WERI-Rb-1 (cell line): ENCODE data around the gene SPTSSB.

Experiments used
- DNase-seq: peaks from one replicate; pipeline ENCODE4 v3.0.0-alpha.2; 2020
- H3K27ac ChIP-seq: fragments of 250-450 bp; sonication (Bioruptor Pico); 2 replicates; pipeline ENCODE4 v1.5.1; 2020; ENCODE audit warnings: mild to moderate bottlenecking, moderate library complexity
- H3K27me3 ChIP-seq: fragments of 250-450 bp; sonication (Bioruptor Pico); 2 replicates; pipeline ENCODE4 v1.5.1; 2021; ENCODE audit warnings: mild to moderate bottlenecking, low read depth, moderate library complexity; ENCODE audit not compliant: insufficient read depth, severe bottlenecking
- H3K36me3 ChIP-seq: fragments of 250-450 bp; sonication (Bioruptor Pico); 2 replicates; pipeline ENCODE4 v1.5.1; 2020; ENCODE audit warnings: mild to moderate bottlenecking, moderate library complexity
- H3K4me3 ChIP-seq: 2 replicates; pipeline ENCODE4 v1.5.1; 2011; ENCODE audit warnings: low read depth, mild to moderate bottlenecking, control low read depth, low read length
- H3K9me3 ChIP-seq: fragments of 250-450 bp; sonication (Bioruptor Pico); 2 replicates; pipeline ENCODE4 v1.5.1; 2021; ENCODE audit warnings: mild to moderate bottlenecking, moderate library complexity; ENCODE audit not compliant: severe bottlenecking
- TF ChIP-seq, protein P1 (sequence below): IDR thresholded peaks from 2 replicates; pipeline ENCODE4 v1.5.1; 2011; ENCODE audit warnings: low read depth, mild to moderate bottlenecking, control low read depth, inconsistent platforms, low read length

The SPTSSB gene

DNA sequence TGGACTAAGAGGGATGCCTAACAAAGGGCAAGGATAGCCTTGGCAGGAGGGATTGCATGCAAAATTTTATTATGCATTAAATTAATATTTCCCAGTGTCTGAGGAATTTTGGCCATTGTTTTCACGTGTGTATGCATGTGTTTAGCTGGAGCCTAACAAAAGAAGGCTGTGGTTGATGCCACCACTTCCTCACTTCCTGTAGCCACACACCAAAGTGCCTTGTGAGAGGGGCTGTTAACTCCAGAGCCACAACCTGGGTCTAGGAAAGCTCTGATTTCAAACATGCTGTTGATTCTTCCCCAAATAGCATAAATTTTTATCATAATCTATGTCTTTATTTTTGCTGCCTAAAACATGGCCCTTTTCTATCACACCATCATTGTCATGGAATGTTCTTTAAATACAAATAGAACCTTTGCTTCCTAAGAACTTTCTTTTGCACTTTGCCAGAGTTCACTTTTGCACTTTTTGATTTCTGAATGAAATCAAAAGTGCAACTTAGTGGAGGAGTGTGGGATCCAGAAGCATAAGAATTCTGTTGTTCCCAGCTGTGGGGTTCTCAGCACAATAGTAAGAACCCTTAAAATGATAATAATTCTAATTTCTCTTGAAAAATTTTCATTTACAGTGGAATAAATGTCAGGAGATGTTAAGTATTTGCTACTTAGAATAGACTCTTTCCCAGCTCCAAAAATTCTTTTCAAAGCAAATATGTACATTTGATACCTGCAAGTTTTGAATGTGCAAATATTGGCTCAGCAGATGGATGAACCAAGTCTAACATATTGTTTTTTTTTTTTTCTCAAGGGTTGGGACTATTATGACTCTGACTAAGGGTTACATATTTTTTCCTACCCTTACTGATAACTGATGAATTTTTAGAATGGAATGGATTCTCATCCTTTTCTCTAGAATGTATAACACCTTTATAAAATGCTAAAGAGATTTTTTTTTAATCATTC lies 35.6 kb upstream of the SPTSSB start:
- H3K27me3 ChIP-seq = no peaks in the 10 kb centered on the region
- no peaks in the 10 kb centered on the region for H3K36me3 ChIP-seq
- TF ChIP-seq, protein P1, sequence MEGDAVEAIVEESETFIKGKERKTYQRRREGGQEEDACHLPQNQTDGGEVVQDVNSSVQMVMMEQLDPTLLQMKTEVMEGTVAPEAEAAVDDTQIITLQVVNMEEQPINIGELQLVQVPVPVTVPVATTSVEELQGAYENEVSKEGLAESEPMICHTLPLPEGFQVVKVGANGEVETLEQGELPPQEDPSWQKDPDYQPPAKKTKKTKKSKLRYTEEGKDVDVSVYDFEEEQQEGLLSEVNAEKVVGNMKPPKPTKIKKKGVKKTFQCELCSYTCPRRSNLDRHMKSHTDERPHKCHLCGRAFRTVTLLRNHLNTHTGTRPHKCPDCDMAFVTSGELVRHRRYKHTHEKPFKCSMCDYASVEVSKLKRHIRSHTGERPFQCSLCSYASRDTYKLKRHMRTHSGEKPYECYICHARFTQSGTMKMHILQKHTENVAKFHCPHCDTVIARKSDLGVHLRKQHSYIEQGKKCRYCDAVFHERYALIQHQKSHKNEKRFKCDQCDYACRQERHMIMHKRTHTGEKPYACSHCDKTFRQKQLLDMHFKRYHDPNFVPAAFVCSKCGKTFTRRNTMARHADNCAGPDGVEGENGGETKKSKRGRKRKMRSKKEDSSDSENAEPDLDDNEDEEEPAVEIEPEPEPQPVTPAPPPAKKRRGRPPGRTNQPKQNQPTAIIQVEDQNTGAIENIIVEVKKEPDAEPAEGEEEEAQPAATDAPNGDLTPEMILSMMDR = no peak
- no peak for DNase-seq
- no peak overlapping the region for H3K27ac ChIP-seq
- no peak overlapping the region for H3K4me3 ChIP-seq
- no peaks in the 10 kb centered on the region for H3K9me3 ChIP-seq

DNA sequence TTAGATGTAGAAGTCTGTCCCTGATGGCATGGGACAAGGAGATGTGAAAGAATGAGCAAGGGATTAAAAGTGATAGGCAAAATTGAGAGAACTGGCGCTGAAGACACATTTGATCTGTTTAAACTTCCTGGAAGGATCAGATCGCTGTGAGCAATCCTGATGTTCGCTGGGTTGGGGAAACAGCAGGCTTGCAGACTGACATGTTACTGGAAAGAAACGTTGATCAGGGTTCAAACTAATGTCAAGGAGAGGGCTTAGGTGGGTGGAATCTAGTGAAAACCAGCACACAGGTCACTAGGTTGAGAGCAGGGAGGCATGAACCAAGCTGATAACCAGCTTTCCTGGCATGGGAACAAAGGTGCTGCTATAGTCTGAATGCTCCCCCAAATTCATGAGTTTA lies 34.5 kb upstream of the SPTSSB start:
- TF ChIP-seq, protein P1 = no peak
- no peak overlapping the region for H3K4me3 ChIP-seq
- DNase-seq = no peak
- H3K9me3 ChIP-seq = no peaks in the 10 kb centered on the region
- no peaks in the 10 kb centered on the region for H3K27me3 ChIP-seq
- no peak overlapping the region for H3K27ac ChIP-seq
- H3K36me3 ChIP-seq = no peaks in the 10 kb centered on the region

DNA sequence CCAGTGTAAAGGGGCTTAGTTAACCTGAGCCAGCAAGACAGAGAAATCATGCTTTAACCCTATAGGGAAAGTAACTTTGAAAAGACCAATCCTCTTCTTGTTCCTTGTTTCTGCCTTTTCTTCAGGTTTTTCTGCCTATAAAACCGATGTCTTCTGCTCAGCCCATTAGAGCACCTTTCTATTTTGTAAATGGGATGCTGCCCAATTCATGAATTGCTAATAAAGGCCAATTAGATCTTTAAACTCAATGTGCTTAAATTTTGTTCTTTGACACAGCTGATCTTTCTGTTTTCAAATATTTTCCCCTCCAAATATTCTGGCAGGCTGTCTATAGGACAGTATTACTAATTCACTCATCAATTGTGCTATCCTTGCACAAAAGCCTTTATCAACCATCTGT lies 33.8 kb upstream of the SPTSSB start:
- no peak overlapping the region for H3K27ac ChIP-seq
- TF ChIP-seq, protein P1 = no peak
- no peak for DNase-seq
- no peaks in the 10 kb centered on the region for H3K9me3 ChIP-seq
- no peaks in the 10 kb centered on the region for H3K27me3 ChIP-seq
- no peak overlapping the region for H3K4me3 ChIP-seq
- no peaks in the 10 kb centered on the region for H3K36me3 ChIP-seq

DNA sequence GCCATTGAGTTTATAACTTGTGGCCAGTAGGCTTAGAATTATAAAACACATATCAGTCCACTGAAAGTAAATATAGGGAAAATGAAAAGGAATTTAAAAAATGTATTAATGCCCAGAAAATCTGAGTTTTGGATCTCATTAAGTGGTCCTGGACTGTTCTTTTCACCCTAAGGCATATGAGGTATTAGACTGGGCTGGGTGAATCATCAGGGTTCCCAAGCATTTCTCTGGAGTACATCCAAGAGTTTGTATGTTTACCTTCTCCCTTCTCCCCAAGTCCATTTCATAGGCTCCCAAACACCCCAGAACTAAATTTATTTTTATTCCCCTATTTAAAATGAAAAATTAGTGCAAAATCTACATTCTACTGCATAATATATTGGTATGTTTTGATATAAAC lies 31.9 kb upstream of the SPTSSB start:
- Histone ChIP-seq H3K4me3 (no peak overlapping the region), H3K36me3 (no peaks in the 10 kb centered on the region), H3K9me3 (no peaks in the 10 kb centered on the region), H3K27me3 (no peaks in the 10 kb centered on the region), H3K27ac (no peak overlapping the region)
- DNase-seq = no peak
- TF ChIP-seq, protein P1 = no peak

DNA sequence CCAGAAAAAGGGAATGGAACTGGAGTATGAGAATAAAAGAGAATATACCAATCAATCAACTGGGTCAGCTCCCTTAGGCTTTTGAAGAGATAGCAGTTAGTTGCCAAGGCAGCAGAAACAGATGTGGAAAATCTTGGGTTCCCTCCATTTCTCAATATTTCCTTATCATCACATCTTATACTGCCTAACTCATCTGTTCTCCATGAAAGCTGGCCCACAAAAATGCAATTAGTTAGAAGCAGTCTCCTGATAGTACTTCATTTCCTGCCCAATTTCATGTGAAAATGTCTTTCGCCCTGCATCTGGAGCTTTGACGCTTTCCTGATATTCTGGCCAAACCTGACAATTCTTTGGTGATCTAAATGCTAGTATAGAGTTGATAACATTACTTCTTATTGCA lies 30.1 kb upstream of the SPTSSB start:
- H3K9me3 ChIP-seq = no peaks in the 10 kb centered on the region
- no peaks in the 10 kb centered on the region for H3K36me3 ChIP-seq
- no peak for DNase-seq
- H3K27me3 ChIP-seq = no peaks in the 10 kb centered on the region
- TF ChIP-seq, protein P1 = no peak
- no peak overlapping the region for H3K27ac ChIP-seq
- no peak overlapping the region for H3K4me3 ChIP-seq
